Aorta (tissue), 5 donors: Measurements from ENCODE around the gene TOB2. TPM values are rescaled to one million over a fixed set of nuclear protein-coding genes. Genes with fewer than 3 reads are reported as not detected.
A peak's percentile ranks its signal among the peaks of the same experiment; 100 is the strongest.
"Not testable (repeated sequence)": the region's sequence is repeated elsewhere in the genome, so short reads cannot be mapped to it uniquely, and the experiment has no call there.

Source experiments
- ATAC-seq: fragments of 200-7000 bp; cut with Tn5 transposase; one replicate; pipeline ENCODE4 v1.9.1; 2022; ENCODE audit warnings: moderate library complexity; ENCODE audit not compliant: low FRiP score
- DNase-seq, 2 donors: peaks; one replicate each; pipeline ENCODE4 v3.0.0-alpha.2; 2020
- H3K27ac ChIP-seq, 2 donors: one replicate each; pipeline ENCODE4 v1.5.1; 2013; ENCODE audit warnings: low read length in 2 of 2, mild to moderate bottlenecking in 2 of 2, moderate library complexity in 2 of 2, control low read depth in 1 of 2, inconsistent platforms in 1 of 2, low read depth in 1 of 2
- H3K27me3 ChIP-seq, 2 donors: one replicate each; pipeline ENCODE4 v1.6.1; 2013; ENCODE audit warnings: control low read depth in 1 of 2, low read length in 1 of 2, mild to moderate bottlenecking in 1 of 2, moderate library complexity in 1 of 2; ENCODE audit not compliant: insufficient read depth in 2 of 2, control insufficient read depth in 1 of 2
- H3K36me3 ChIP-seq, 2 donors: one replicate each; pipeline ENCODE4 v1.6.1; 2013; ENCODE audit warnings: control low read depth in 1 of 2, low read length in 1 of 2, mild to moderate bottlenecking in 1 of 2; ENCODE audit not compliant: insufficient read depth in 2 of 2, control insufficient read depth in 1 of 2
- H3K4me1 ChIP-seq, 2 donors: one replicate each; pipeline ENCODE4 v1.6.1; 2013; ENCODE audit warnings: low read length in 2 of 2, control low read depth in 1 of 2, mild to moderate bottlenecking in 1 of 2, moderate library complexity in 1 of 2; ENCODE audit not compliant: insufficient read depth in 2 of 2, control insufficient read depth in 1 of 2
- H3K4me3 ChIP-seq, 2 donors: one replicate each; pipeline ENCODE4 v1.5.1; 2013; ENCODE audit warnings: low read length in 2 of 2, control low read depth in 1 of 2, mild to moderate bottlenecking in 1 of 2
- H3K9me3 ChIP-seq: one replicate; pipeline ENCODE4 v1.6.1; 2013; ENCODE audit warnings: mild to moderate bottlenecking, low read length; ENCODE audit not compliant: control insufficient read depth
- WGBS, 2 donors: extraction: QIAGEN DNeasy Blood & Tissue Kit; methylation state at CpG; one replicate each; pipeline ENCODE4 v1.1.7; 2013; 5-methylcytosine and 5-hydroxymethylcytosine counted together
- intact Hi-C, 2 donors: fragments of 100-400 bp; cut with DNase I; formaldehyde crosslinking; loops; one replicate each; pipeline versions ENCODE4 v1.14.2 to v1.15.0; 2022
- polyA plus RNA-seq, 2 donors: library from polyadenylated mRNA; stranded (reverse); fragments of 200-250 nt; gene quantifications; one replicate each; pipeline ENCODE4 v1.2.3, GENCODE V29; 2013
- total RNA-seq, 2 donors: library from RNA; stranded (reverse); fragmentation: NEBNext Ultra II Directional; extraction: Animal tissue kit (Norgen Biotek cat#: 25700); gene quantifications; one replicate each; pipeline ENCODE4 v1.2.1, GENCODE V29; 2021
- donor health status: healthy with polysubstance abuse.
- donor health status: Bipolar disorder and iron deficiency.
- donor health status: DM: no; HTN: no; CAD: no.
- donor health status: DM: no; HTN: no; CAD: no.
- donor health status: DM: yes; HTN: yes; CAD: no.

TOB2 gene
- total and polyA plus RNA-seq, 4 donors, result 12.9 to 55.9 (median 31.6) TPM

GRCh38 chr22:41405588-41405987, 41.0 kb downstream of the TOB2 start:
- intact Hi-C loops, result no loop called here
- no peak for ATAC-seq
- Histone ChIP-seq H3K9me3 (no peaks in the 10 kb centered on the region), H3K27ac (no peak overlapping the region), H3K27me3 (no peaks in the 10 kb centered on the region), H3K4me3 (no peak overlapping the region), H3K4me1 (no peaks in the 10 kb centered on the region), H3K36me3 (no peaks in the 10 kb centered on the region)
- WGBS, 2 donors, result 91 to 95% methylated on average over 8 of the region's 8 CpGs
- DNase-seq, result no peak

GRCh38 chr22:41403532-41404318, 42.9 kb downstream of the TOB2 start:
- H3K36me3 ChIP-seq, result no peaks in the 10 kb centered on the region
- H3K4me3 ChIP-seq, result no peak overlapping the region
- H3K27ac ChIP-seq, result peak overlapping the region in 1 of 2 donors; percentile 30
- 7 to 8% methylated on average over 16 to 18 of the region's 18 CpGs for WGBS, 2 donors
- H3K9me3 ChIP-seq, result no peaks in the 10 kb centered on the region
- intact Hi-C loops, result loop anchor here (1.0 to 2.0 kb wide), 3 partner anchors 113 to 123 kb away; no protein-coding TSS in a partner anchor
- peak; percentile 97 for DNase-seq
- H3K27me3 ChIP-seq, result no peaks in the 10 kb centered on the region
- peak; percentile 96 for ATAC-seq
- no peaks in the 10 kb centered on the region for H3K4me1 ChIP-seq

GRCh38 chr22:41402851-41403250, 43.8 kb downstream of the TOB2 start:
- H3K4me3 ChIP-seq, H3K27me3 ChIP-seq, ATAC-seq, H3K36me3 ChIP-seq, H3K4me1 ChIP-seq, H3K27ac ChIP-seq, DNase-seq, H3K9me3 ChIP-seq: not testable (repeated sequence)
- intact Hi-C loops, result loop anchor here (2.0 kb wide), 2 partner anchors 114 to 124 kb away; no protein-coding TSS in a partner anchor
- WGBS, 2 donors, result 91 to 95% methylated on average over 14 of the region's 14 CpGs

GRCh38 chr22:41401781-41402648, 44.6 kb downstream of the TOB2 start:
- Histone ChIP-seq H3K4me1 (no peaks in the 10 kb centered on the region), H3K36me3 (peaks cover 0 to 3% of the 10 kb centered on the region in 2 donors), H3K9me3 (no peaks in the 10 kb centered on the region), H3K27me3 (no peaks in the 10 kb centered on the region), H3K27ac (no peak overlapping the region), H3K4me3 (no peak overlapping the region)
- DNase-seq, result peak; percentile 71 to 80
- no peak for ATAC-seq
- 14 to 19% methylated on average over 16 of the region's 16 CpGs for WGBS, 2 donors
- intact Hi-C loops, result loop anchor here (2.0 kb wide), 2 partner anchors 115 to 125 kb away; no protein-coding TSS in a partner anchor

- no peaks in the 10 kb centered on the region for H3K9me3 ChIP-seq
- peaks cover 3 to 8% of the 10 kb centered on the region in 2 donors for H3K36me3 ChIP-seq
- intact Hi-C loops, result no loop called here
- WGBS, 2 donors, result 84 to 90% methylated on average over 8 of the region's 8 CpGs
- H3K4me3 ChIP-seq, result no peak overlapping the region
- no peak for ATAC-seq
- no peak for DNase-seq
- no peaks in the 10 kb centered on the region for H3K27me3 ChIP-seq
- no peak overlapping the region for H3K27ac ChIP-seq
- H3K4me1 ChIP-seq, result no peaks in the 10 kb centered on the region
These were observed 47.7 kb downstream of the TOB2 start for GRCh38 chr22:41398921-41399320.

GRCh38 chr22:41397143-41397811, 49.3 kb downstream of the TOB2 start:
- no peak overlapping the region for H3K4me3 ChIP-seq
- DNase-seq (no peak), ATAC-seq (no peak)
- H3K36me3 ChIP-seq, result peaks cover 3 to 8% of the 10 kb centered on the region in 2 donors
- intact Hi-C loops, result no loop called here
- H3K9me3 ChIP-seq, result no peaks in the 10 kb centered on the region
- no peak overlapping the region for H3K27ac ChIP-seq
- WGBS, 2 donors, result 80 to 83% methylated on average over 19 of the region's 19 CpGs
- no peaks in the 10 kb centered on the region for H3K4me1 ChIP-seq
- no peaks in the 10 kb centered on the region for H3K27me3 ChIP-seq

GRCh38 chr22:41395531-41396240, 50.9 kb downstream of the TOB2 start:
- Histone ChIP-seq H3K27me3 (no peaks in the 10 kb centered on the region), H3K9me3 (no peaks in the 10 kb centered on the region), H3K4me1 (no peaks in the 10 kb centered on the region), H3K4me3 (no peak overlapping the region), H3K27ac (no peak overlapping the region), H3K36me3 (peaks cover 3 to 10% of the 10 kb centered on the region in 2 donors)
- 89 to 91% methylated on average over 37 of the region's 37 CpGs for WGBS, 2 donors
- ATAC-seq (no peak), DNase-seq (no peak)
- intact Hi-C loops, result no loop called here

- Histone ChIP-seq H3K4me1 (no peaks in the 10 kb centered on the region), H3K36me3 (peaks cover 3 to 11% of the 10 kb centered on the region in 2 donors), H3K4me3 (no peak overlapping the region), H3K9me3 (no peaks in the 10 kb centered on the region), H3K27ac (peak overlapping the region in 1 of 2 donors; percentile 58), H3K27me3 (no peaks in the 10 kb centered on the region)
- ATAC-seq, result peak; percentile 3
- 87 to 88% methylated on average over 11 of the region's 11 CpGs for WGBS, 2 donors
- DNase-seq, result no peak
- intact Hi-C loops, result no loop called here
These were observed 52.6 kb downstream of the TOB2 start for GRCh38 chr22:41394012-41394356.
